ENCODE measurements around the gene LIPC.
"Not testable (repeated sequence)": the region's sequence is repeated elsewhere in the genome, so short reads cannot be mapped to it uniquely, and the experiment has no call there.

Gene LIPC

DNA sequence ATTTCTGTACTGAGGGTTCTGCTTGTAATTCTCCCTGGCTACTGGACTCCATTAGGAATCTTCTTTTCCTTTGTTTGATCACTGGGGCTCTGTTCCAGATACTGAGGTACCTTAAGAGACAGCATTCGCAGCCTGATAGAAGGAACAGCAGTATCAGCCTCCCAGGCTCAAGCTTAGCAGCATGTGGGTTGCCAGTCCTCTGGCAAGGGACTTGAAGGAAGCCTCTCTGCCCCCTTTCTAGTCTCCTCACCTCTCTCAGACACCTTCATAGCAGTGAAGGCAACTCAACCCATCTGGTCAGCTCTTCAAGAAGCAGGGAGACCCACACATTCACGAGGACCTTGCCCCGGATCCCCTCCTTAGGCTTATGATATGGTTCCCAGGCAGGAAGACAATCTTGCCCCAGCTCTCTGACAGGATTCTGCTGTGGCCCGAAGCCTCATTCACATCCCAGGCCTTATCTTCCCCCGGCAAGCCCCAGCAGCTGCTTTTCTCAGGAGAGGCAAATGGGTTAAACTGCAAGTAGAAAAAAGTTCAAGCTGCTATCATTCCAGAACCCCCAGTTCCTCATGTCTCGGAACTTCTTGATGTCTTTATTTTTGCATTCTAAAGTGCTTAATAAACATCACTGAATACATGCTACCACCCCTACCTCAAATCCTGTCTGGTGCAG is 153.1 kb downstream of the LIPC start:
- DNase-seq (ENCODE audit: low read depth, low spot score), result no peak

DNA sequence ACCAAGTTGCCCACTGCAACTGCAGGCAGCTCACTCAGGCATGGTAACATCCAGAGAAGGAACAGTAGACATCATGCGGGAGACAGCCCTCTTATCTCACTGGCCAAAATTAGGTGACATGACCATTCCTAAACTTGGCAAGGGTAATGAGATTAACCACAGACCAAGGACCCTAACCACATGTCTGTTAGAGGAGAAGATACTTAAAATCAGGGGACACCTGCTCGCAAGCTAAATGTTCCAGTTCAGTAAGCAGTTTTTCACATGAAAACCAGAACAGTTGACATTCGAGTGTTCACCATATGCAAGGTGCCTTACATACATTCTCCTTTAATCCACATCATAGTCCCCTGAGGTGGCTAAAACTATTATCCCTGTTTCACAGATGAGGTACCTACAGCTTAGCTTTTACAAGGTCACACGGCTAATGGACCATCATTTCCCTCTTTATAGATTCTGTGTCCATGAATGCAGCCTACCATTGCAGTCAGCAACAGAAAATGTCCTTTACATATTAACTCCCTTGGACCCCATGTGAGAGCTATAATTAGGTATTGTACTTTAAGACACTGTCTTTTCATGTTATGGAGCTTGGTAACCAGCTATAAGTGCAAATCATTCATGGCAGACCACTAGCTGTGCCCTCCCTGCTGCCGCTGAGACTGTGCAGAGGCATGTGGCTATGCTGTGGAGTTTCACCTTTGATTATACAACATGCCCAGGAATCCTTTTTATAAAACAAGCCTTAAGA is 154.1 kb downstream of the LIPC start:
- DNase-seq (ENCODE audit: low read depth, low spot score), result no peak

DNA sequence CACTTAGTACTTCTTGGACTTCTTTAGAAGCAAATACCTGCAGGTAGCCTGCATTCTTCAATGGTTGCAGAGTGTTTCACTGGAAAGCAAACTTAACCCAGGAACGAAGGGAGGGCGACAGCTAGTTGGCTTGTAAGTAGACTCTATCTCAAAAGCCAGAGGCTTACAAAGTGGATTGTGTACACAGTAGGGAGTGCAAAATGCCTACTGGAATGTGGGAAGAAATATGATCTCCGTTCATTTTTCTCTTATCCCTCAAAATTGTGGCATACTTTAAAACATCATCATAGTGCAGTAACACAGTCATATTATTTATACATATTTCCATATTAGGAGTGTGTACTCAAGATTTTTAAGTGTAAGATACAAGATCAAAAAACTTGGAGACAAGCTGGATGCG is 155.7 kb downstream of the LIPC start:
- DNase-seq (ENCODE audit: low read depth, low spot score), result no peak

DNA sequence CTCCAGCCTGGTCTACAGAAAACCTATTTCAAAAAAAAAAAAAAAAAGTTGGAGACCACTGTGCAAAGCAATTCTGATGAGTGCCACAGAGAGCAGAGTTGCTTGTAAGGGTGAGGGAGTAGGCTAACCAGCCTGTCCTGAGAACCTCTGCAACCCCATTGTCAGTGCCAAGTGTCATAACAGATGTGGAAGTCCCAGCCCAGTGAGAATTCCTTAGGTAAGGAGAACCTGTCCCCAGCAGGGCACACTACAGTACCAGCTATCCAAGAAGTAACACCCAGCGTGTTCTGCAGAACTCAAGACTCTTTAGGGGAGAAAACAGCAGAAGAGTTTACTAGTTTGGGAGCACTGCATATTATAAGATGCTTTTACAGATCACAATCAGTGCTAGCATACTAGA is 156.3 kb downstream of the LIPC start:
- no peak for DNase-seq (ENCODE audit: low read depth, low spot score)

DNA sequence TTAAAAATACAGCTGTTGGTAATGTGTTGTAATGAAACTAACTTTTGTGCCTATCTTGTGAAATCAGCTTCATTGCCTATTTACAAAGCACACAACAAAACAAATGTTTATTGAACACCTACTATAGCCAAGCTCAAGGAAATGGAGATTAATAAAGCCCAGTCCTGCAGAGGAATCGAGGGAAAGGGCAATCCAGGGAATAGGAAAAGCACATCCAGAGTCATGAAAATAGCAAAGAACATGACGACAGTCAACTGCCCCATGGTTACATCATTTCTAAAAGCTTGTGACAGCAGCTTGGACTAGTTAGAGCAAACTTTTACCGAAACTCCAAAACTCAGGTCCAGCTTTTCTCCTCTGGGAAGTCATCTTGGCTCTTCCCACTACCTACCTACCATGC is 157.3 kb downstream of the LIPC start:
- no peak for DNase-seq (ENCODE audit: low read depth, low spot score)

DNA sequence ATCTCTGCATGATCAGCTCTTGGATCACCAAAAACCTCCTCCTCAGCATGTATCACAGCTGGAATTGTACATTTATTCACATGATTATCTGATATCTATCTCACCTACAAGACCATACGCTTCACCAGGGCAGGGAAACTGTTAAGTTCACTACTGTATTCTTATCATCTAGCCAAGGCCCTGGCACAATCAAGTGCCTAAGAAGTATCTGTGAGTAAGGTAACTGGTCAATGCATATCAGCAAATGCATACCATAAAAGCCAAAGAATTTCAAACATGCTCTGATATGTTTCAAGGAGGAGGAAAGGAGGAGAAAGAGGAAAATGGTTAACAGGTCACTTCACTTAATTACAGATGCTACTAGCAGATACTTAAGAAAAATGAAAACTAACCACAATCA is 158.4 kb downstream of the LIPC start:
- DNase-seq (ENCODE audit: low read depth, low spot score), result no peak

DNA sequence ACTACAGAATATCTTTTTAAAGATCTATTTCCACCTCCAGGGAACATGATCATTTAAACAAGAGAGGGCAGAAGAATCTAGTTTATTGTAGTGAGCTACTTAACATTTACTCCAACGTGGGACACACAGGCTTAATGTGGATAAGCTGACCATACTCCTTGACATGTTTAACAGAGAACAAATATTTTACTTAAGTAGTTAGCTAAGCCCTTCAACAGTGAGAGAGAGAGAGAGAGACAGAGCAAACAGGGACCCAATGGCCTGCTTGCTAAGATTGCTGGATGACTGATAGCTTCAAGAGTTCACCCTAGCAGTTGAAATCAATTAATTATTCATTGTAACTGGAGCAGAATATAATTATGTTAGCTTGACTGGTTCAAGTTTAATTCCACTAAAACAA is 159.1 kb downstream of the LIPC start:
- no peak for DNase-seq (ENCODE audit: low read depth, low spot score)

DNA sequence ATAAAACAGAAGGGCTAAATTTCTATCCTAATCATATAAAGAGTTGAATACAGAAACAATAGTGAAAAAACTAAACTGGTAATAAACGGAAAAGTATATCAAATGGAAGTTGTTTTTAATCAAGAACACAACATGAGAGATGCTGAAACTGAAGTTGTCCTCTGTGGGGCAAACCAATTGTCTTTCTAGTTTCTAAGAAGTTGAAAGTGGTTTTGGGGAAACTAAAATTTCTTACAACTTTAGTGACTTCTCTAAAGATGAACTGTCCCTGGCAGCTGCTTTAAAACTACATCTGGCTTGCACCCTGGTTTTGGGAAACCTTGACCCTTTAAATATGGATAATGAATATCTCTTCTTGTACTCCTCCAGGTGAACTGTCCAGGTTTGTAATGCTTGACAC is 162.1 kb downstream of the LIPC start:
- DNase-seq (ENCODE audit: low read depth, low spot score), result no peak

DNA sequence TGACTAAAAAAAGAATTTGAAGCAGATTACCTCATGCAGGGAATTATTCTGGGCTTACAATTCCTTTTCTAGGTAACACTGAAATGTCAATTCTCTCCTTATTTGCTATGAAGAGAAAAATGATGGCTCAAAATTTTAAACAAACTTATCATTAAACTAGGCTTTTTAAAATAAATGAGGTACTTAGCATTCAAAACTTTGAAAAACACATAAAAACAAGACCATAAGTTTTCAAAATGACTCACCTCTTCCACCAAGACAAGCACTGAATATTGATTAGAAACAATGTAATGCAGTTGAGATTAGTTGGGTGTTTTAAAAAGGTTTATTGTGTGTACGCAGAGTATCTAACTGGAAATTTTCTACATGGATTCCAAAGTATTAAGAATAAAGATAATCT is 163.1 kb downstream of the LIPC start:
- DNase-seq (ENCODE audit: low read depth, low spot score), result no peak

DNA sequence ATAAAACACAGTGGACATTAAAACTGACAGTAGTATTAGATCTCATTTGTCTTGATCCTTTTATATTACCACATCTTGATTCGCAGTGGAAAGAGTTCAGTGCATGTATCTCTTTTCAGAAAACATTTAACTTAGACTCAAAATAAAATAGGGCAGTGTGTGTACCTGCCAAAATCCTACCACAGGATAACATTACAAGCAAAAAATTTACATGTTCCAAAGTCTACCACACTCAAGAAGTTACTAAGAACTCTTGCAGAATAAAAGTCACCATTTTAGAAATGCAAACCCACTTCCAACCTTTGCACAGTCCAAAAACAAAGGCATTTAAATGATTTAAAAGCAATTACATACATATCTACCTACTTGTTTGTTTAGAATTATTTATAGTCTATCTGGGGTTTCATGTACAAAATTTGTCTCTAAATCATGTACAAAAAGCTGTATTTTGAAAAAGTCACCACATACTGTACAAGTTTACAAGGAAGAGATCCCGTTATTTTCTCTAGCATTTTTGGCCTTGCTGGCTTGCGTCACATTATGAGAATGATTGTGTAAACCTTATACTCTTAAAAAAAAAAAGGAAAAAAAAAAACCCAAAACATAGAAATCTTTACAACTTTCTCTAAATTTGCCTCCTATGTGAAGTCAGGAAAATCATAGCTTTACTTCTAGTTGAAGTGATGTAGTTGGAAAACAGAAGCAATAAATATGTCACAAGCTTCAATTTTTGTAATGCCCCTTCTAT is 163.9 kb downstream of the LIPC start:
- no peak for DNase-seq (ENCODE audit: low read depth, low spot score)

DNA sequence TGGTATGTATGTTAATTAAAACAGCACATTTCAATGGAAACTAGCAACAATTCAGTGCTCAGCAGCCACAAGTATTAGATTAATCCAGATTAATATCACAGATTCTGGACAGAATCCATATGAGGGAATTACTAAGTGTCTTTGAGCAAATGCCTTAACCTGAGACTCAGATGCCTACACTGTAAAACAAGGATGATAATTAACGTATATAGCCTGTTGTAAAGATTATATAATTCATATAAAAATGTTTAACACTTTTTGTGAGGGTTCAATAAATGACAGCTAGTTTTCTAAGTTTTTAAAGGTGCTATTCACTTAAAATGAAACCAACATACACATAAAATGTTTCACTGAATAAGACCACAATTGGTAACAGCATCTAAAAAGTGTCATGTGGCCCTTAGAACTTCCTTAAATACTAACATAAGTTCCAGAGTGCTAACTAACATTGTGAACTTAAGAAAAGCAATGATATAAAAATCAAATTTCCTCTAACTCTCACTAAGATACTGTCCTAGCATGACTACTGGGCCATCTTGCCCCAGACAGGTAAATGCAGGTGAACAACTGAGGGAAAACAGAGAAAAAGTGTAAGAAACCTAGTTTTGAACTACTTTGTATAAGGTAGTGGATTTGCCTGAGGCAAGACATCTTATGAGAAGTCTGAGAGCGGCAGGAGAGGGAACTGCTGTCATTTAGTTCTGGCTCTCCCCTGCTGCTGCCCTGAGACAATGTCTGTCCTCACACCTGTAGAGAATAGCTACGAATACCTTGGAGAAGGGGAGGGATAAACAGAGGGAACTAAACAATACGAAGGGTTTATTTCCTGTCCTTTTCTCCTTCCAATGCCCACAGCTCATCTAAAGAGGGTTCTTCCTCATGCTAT is 166.4 kb downstream of the LIPC start:
- DNase-seq (ENCODE audit: low read depth, low spot score), result no peak

DNA sequence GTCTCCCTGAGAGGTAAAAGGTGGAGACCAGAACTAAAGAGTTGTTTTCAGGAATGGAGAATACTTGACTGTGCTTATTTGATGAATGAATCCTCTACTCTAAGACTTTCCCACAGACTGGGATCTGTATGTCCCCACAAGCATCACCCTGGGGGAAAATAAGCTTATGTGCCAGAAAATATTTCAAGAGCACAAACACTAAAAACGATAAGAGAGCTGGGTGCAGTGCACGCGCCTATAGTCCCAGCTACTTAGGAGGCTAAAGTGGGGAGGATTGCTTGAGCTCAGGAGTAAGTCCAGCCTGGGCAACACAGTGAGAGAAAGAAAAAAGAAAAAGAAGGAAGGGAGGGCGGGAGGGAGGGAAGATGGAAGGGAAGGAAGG is 167.0 kb downstream of the LIPC start:
- no peak for DNase-seq (ENCODE audit: low read depth, low spot score)

DNA sequence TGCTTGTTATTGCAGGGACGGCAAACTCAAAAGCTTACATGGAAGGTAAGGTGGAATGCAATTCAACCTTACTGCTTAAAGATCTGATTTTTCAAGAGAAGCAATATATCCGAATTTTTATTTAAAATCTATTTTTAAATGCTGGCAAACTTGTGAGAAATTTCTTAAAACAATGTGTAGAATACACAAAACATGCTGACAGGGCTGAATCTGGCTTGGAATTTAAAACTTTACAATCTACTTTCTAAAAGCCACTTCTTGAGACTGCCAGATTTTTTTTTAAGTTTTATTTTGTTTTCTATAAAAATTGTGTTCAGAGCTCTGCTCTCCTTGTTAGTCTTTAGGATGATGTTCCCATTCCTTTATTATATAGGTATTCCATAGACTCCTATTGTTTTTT is 171.0 kb downstream of the LIPC start:
- no peak for DNase-seq (ENCODE audit: low read depth, low spot score)

DNA sequence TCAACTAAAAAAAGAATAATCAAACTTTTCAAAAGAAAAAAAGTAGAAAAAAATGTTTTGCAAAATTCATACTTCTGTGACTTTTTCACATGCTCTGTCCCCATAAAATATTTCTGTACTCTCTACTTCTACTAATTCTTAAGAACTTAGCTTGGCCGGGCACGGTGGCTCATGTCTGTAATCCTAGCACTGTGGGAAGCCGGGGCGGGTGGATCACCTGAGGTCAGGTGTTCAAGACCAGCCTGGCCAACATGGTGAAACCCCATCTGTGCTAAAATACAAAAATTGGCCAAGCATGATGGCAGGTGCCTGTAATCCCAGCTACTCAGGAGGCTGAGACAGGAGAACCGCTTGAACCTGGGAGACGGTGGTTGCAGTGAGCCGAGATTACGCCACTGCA is 172.1 kb downstream of the LIPC start:
- not testable (repeated sequence) for DNase-seq (ENCODE audit: low read depth, low spot score)

DNA sequence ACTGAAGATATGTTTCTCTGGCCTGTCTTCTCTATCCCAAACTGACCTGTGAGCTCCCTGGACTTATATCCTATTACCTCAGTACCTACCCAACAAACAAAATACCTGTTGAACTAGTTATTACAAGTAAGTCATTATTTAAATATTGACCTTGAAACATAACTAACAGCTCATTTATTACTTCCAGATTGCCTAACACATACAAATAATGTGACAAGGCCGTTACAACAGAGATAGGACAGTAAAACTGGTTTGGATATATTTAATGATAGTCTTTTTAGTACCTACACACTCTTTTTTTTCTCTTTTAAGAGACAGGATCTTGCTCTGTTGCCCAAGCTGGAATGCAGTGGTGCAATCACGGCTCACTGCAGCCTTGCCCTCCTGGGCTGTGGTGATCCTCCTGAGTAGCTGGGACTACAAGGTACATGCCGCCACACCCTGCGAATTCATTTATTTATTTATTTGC is 172.7 kb downstream of the LIPC start:
- no peak for DNase-seq (ENCODE audit: low read depth, low spot score)

DNA sequence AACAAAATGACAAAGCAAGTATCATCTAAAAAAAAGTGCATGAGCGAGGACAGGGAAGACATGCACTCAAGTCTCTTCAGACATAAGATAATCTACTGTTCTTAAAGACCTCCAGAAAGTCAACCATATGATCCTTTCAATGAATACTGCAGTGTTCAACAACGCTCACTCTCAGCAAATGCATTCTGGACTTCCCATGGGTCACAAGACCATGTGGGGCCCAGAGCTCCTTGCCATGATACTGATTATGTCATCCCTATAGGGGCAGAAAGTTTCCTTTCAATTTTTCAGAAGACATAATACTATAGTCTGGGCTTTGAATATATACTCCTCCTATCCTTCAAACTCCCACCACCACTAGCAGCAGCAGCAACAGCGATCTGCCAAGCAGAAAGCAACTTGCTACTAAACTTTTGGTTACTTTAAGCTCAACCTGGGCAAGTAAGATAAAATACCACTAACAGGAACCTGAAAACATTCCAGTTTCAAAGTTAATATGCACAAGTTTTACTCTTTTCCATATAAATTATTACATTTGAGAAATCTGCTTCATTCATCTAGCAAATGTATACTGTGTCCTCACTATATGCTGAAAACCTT is 174.2 kb downstream of the LIPC start:
- no peak for DNase-seq (ENCODE audit: low read depth, low spot score)

DNA sequence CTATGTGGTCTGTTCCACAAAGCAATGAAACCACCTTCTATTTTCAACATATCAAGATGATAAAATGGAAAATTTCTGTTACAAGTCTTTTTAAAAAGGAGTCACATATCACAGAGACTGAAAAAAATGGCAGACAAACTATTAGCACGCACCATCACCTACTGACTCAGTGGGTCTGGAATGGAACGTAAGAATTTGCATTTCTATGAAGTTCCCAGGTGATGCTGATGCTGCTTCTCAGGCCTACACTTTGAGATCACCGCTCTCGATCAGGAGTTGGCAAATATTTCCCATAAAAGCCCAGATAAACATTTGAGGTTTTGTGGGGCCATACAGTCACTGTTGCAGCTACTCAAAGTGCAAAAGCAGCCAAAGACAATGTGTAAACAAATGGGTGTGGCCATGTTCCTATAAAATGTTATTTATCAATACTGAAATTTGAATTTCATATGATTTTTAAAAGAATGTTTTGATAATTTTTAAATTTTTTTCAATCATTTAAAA is 174.8 kb downstream of the LIPC start:
- DNase-seq (ENCODE audit: low read depth, low spot score), result no peak

DNA sequence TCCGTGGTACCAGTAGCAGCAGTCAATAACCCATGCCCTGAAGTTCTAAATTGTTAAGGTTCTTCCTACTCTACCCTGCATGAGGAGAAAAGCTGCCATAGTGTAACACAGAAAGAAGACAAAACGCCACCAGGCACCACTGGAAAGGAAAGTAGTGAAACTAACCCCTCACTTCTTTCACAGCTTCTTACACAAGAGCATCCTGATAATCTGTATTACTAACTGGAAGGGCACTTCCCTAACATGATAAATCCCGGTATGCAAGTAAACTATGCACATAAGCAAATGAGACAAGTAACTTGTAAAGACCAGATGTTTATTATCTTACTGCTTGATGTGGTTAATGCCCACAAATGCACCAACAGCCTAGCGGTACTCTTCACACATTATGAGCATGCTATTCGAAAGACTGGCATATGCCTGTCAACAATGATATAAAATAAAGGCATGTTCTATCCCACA is 176.4 kb downstream of the LIPC start:
- no peak for DNase-seq (ENCODE audit: low read depth, low spot score)

DNA sequence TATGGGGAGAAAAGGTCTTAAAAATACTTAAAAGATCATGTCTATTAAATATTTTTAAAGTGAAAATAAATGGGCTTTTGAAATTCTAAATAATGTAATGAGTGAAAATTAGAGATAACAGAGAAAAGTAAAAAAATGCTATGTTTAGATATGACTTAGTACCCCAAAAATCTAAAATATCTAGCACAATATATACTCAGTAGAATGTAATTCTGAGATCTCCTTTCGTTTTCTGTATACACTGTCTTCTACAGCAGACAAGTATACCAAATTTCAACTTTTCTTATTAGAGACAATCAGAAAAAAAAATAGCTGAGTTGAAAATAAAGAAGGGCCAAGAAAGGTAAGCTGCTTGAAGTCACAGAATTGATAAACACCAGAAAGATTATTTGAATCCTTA is 176.9 kb downstream of the LIPC start:
- no peak for DNase-seq (ENCODE audit: low read depth, low spot score)

DNA sequence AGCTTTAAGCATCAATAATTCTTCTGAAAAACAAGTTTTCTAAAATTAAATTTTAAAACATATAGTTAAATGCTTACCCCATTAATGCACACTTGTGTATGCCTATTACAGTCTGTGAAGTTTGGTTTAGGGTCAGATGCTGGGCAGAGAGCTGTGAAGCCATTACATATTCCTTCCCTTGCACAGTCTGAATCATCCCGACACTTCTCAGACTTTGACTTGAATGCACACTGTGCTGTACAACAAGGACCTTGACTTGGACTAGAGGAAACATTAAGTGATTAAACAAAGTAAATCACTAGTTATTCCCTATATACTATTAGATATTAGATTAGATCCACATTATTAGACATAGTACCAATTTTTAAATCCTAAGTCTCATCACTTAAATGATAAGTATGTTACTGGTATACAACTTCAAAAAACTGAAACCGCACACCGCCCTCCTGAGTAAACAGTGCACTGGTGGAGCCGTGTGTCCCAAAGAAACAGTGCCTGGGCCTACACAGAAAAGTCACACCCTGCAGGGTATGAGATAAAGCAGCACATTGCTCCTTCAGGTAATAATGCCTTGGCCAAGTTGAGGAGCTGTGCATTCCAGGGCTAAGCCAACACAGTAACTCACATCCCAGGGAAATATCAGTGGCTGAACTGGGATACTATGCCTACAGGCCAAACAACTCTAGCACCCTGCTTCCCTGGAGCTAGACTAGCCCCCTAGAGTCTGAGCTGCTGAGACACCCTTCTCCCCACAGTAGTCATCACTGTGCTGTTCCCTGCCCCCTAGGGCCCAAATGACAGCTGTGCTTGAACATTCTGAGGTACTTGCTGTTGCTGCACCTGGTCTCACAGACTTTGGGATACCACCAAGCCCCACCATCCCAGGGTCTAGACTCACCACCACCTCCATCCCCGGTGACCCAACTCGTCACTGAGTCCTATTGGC is 180.2 kb downstream of the LIPC start:
- no peak for DNase-seq (ENCODE audit: low read depth, low spot score)
